Nephron (organoid): Measurements from ENCODE around the gene ADTRP.

Experiments
- H3K27ac Mint-ChIP-seq, 3 experiments: 2 replicates each; pipeline ENCODE4 v1.8.0; 2020; ENCODE audit warnings: mixed read lengths in 3 of 3, mild to moderate bottlenecking in 2 of 3, moderate library complexity in 1 of 3
- H3K27me3 Mint-ChIP-seq: 2 replicates; pipeline ENCODE4 v1.8.0; 2021; ENCODE audit warnings: low read depth, mild to moderate bottlenecking, moderate library complexity, mixed read lengths
- H3K36me3 Mint-ChIP-seq: 2 replicates; pipeline ENCODE4 v1.8.0; 2020; ENCODE audit warnings: low read depth, mixed read lengths
- H3K4me1 Mint-ChIP-seq: 2 replicates; pipeline ENCODE4 v1.8.0; 2020; ENCODE audit warnings: mixed read lengths
- H3K4me3 Mint-ChIP-seq, 3 experiments: 2 replicates each; pipeline ENCODE4 v1.8.0; 2020; ENCODE audit warnings: mild to moderate bottlenecking in 3 of 3, mixed read lengths in 3 of 3, moderate library complexity in 2 of 3
- H3K9me3 Mint-ChIP-seq: 2 replicates; pipeline ENCODE4 v1.8.0; 2020; ENCODE audit warnings: mixed read lengths
- TF ChIP-seq, protein P1 (sequence below), 3 experiments: fragments of 200-600 bp; sonication (generic); IDR thresholded peaks; one replicate each; pipeline ENCODE4 v1.5.0; 2021; ENCODE audit warnings: antibody characterized with exemption in 3 of 3; ENCODE audit not compliant: unreplicated experiment in 3 of 3

Gene ADTRP

GRCh38 chr6:11778648-11779328, at the start of gene ADTRP:
TSS of gene ADTRP (minus strand) at chr6:11778803. CDS start at chr6:11778759, 44 bp downstream.
- H3K27ac Mint-ChIP-seq = no peak within 1 kb of the TSS
- no peak within 1 kb of the TSS for H3K4me3 Mint-ChIP-seq
- TF ChIP-seq, protein P1, sequence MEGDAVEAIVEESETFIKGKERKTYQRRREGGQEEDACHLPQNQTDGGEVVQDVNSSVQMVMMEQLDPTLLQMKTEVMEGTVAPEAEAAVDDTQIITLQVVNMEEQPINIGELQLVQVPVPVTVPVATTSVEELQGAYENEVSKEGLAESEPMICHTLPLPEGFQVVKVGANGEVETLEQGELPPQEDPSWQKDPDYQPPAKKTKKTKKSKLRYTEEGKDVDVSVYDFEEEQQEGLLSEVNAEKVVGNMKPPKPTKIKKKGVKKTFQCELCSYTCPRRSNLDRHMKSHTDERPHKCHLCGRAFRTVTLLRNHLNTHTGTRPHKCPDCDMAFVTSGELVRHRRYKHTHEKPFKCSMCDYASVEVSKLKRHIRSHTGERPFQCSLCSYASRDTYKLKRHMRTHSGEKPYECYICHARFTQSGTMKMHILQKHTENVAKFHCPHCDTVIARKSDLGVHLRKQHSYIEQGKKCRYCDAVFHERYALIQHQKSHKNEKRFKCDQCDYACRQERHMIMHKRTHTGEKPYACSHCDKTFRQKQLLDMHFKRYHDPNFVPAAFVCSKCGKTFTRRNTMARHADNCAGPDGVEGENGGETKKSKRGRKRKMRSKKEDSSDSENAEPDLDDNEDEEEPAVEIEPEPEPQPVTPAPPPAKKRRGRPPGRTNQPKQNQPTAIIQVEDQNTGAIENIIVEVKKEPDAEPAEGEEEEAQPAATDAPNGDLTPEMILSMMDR (IDR thresholded peaks at IDR 0.05; ENCODE audit: unreplicated experiment in 3 of 3) = no peak
- no peaks in the 10 kb centered on the region for H3K9me3 Mint-ChIP-seq
- H3K27me3 Mint-ChIP-seq = no peaks in the 10 kb centered on the region
- no peaks in the 10 kb centered on the region for H3K36me3 Mint-ChIP-seq
- no peaks in the 10 kb centered on the region for H3K4me1 Mint-ChIP-seq

GRCh38 chr6:11826779-11827178, 48.2 kb upstream of the ADTRP start:
- H3K27ac Mint-ChIP-seq = no peak overlapping the region
- H3K27me3 Mint-ChIP-seq = no peaks in the 10 kb centered on the region
- H3K9me3 Mint-ChIP-seq = no peaks in the 10 kb centered on the region
- no peaks in the 10 kb centered on the region for H3K36me3 Mint-ChIP-seq
- TF ChIP-seq, protein P1 (IDR thresholded peaks at IDR 0.05; ENCODE audit: unreplicated experiment in 3 of 3) = no peak
- peaks cover 40% of the 10 kb centered on the region for H3K4me1 Mint-ChIP-seq
- no peak overlapping the region for H3K4me3 Mint-ChIP-seq

DNA sequence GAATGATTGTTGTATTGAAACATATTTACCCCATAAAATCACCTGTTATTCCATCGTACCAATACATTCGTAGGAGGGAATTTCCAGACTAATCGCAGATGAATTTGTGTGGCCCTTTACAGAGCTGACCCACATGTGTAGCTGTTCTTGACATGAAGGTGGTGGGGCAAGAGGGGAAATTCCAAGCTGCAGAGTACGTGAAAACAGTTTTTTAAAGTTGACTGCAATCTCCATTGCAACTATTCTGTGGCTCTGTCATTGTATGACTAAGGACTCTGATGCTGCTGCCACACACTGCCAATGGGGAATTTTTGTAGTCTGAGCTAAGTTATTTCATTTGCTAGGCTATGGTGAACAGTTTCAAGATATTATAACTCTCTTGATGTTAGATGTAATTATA, 46.4 kb upstream of the ADTRP start:
- Mint-ChIP-seq H3K9me3 (no peaks in the 10 kb centered on the region), H3K36me3 (no peaks in the 10 kb centered on the region), H3K27ac (no peak overlapping the region), H3K4me1 (peaks cover 22% of the 10 kb centered on the region), H3K27me3 (no peaks in the 10 kb centered on the region), H3K4me3 (no peak overlapping the region)
- TF ChIP-seq, protein P1 (IDR thresholded peaks at IDR 0.05; ENCODE audit: unreplicated experiment in 3 of 3) = no peak

DNA sequence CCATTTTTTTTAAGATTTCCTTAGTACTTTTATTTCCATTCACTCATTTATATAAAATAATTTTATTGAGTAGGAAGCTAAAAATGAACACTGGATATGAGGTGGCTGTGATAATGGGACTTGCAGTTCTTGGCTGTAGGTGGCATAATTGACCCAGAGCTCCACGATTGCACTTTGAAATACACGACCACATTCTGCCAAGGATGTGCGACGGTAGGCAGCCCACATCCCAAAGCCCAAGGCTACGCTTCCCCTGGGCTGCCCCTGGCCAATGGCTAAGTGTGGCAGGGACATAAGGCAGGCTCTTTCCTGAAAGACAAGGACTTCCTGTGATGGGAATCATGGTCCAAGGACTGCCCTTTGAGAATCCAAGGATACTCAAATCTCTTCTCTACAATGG, 43.7 kb upstream of the ADTRP start:
- Mint-ChIP-seq H3K36me3 (no peaks in the 10 kb centered on the region), H3K27ac (no peak overlapping the region), H3K4me1 (peaks cover under 1% of the 10 kb centered on the region), H3K4me3 (no peak overlapping the region), H3K27me3 (no peaks in the 10 kb centered on the region), H3K9me3 (no peaks in the 10 kb centered on the region)
- TF ChIP-seq, protein P1 (IDR thresholded peaks at IDR 0.05; ENCODE audit: unreplicated experiment in 3 of 3) = no peak

GRCh38 chr6:11821781-11822180, 43.2 kb upstream of the ADTRP start:
- Mint-ChIP-seq H3K9me3 (no peaks in the 10 kb centered on the region), H3K4me1 (no peaks in the 10 kb centered on the region), H3K4me3 (no peak overlapping the region), H3K36me3 (no peaks in the 10 kb centered on the region), H3K27ac (no peak overlapping the region), H3K27me3 (no peaks in the 10 kb centered on the region)
- TF ChIP-seq, protein P1 (IDR thresholded peaks at IDR 0.05; ENCODE audit: unreplicated experiment in 3 of 3) = no peak

DNA sequence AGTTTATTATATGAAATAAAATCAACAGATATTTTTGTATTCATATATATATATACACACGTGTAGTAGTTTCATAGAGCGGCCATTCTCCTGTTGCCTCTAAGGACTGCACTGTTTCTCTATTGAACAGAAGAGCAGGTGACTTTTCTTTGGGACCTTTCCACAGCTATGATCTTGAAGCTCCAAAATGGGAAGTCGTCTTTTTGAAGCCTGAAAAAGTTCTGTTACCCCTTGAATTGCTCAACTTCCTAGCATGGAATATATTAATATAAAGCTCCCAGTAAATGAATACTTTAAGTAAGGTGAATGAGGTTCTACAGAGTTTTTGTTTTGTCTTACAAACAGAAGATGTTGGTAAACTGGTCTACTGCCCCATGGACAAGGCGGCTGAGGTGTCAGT, 42.2 kb upstream of the ADTRP start:
- Mint-ChIP-seq H3K4me1 (peaks cover 3% of the 10 kb centered on the region), H3K9me3 (no peaks in the 10 kb centered on the region)
- TF ChIP-seq, protein P1 (IDR thresholded peaks at IDR 0.05; ENCODE audit: unreplicated experiment in 3 of 3) = no peak

More for the DNA sequence above, 42.2 kb upstream of the ADTRP start:
- Mint-ChIP-seq H3K27me3 (no peaks in the 10 kb centered on the region), H3K4me3 (no peak overlapping the region), H3K36me3 (no peaks in the 10 kb centered on the region), H3K27ac (no peak overlapping the region)
